Neural cell (in vitro differentiated cells): ENCODE data around the gene SDF2. TPM values are rescaled to one million over a fixed set of nuclear protein-coding genes. Genes with fewer than 3 reads are reported as not detected.

Source experiments
- H2AFZ ChIP-seq: fragments of 200-600, 300-800 bp; sonication (generic), shearing (Covaris generic); 2 replicates; pipeline ENCODE4 v1.6.0; 2014; ENCODE audit warnings: low read depth, mild to moderate bottlenecking, antibody characterized with exemption, low read length, moderate library complexity
- H3F3A ChIP-seq: fragments of 200-600 bp; shearing (Covaris generic); 2 replicates; pipeline ENCODE4 v1.6.1; 2016; ENCODE audit warnings: mild to moderate bottlenecking, moderate library complexity, mixed read lengths, antibody characterized with exemption, low read length; ENCODE audit not compliant: insufficient read depth, poor library complexity, severe bottlenecking
- H3K27ac ChIP-seq: fragments of 200-600, 300-800 bp; sonication (generic), shearing (Covaris generic); 2 replicates; pipeline ENCODE4 v1.5.1; 2014; ENCODE audit warnings: mild to moderate bottlenecking, low read length, moderate library complexity
- H3K27me3 ChIP-seq: fragments of 300-800, 200-600 bp; sonication (generic), shearing (Covaris generic); 2 replicates; pipeline ENCODE4 v1.6.0; 2014; ENCODE audit warnings: mild to moderate bottlenecking, low read depth, low read length, moderate library complexity; ENCODE audit not compliant: insufficient read depth
- H3K36me3 ChIP-seq: fragments of 300-800, 200-600 bp; sonication (generic), shearing (Covaris generic); 2 replicates; pipeline ENCODE4 v1.5.1; 2014; ENCODE audit warnings: mild to moderate bottlenecking, antibody characterized with exemption, low read length, moderate library complexity; ENCODE audit not compliant: insufficient read depth
- H3K4me2 ChIP-seq: fragments of 300-800, 200-600 bp; sonication (generic), shearing (Covaris generic); 2 replicates; pipeline ENCODE4 v1.6.0; 2014; ENCODE audit warnings: mild to moderate bottlenecking, low read length
- H3K4me3 ChIP-seq: fragments of 300-800, 200-600 bp; sonication (generic), shearing (Covaris generic); 2 replicates; pipeline ENCODE4 v1.5.1; 2014; ENCODE audit warnings: mild to moderate bottlenecking, low read length, moderate library complexity
- H3K79me2 ChIP-seq: fragments of 200-600 bp; shearing (Covaris generic); replicated peaks from 2 replicates; pipeline ENCODE4 v1.6.0; 2014; ENCODE audit warnings: mild to moderate bottlenecking, low read length, moderate library complexity; ENCODE audit not compliant: insufficient read depth
- H3K9ac ChIP-seq: fragments of 300-800, 200-600 bp; sonication (generic), shearing (Covaris generic); 2 replicates; pipeline ENCODE4 v1.6.1; 2016; ENCODE audit warnings: mild to moderate bottlenecking, low read length, mixed read lengths
- H3K9me2 ChIP-seq: fragments of 200-600 bp; shearing (Covaris generic); 2 replicates; pipeline ENCODE4 v1.6.1; 2016; ENCODE audit warnings: mild to moderate bottlenecking, low read length, mixed read lengths; ENCODE audit not compliant: insufficient read depth
- H3K9me3 ChIP-seq: fragments of 200-600, 300-800 bp; sonication (generic), shearing (Covaris generic); 2 replicates; pipeline ENCODE4 v1.6.1; 2016; ENCODE audit warnings: mild to moderate bottlenecking, mixed run types, low read length, moderate library complexity, mixed read lengths
- H4K20me1 ChIP-seq: fragments of 200-600 bp; shearing (Covaris generic); 2 replicates; pipeline ENCODE4 v1.6.1; 2016; ENCODE audit warnings: mild to moderate bottlenecking, mixed run types; ENCODE audit not compliant: insufficient read depth
- CTCF ChIP-seq: fragments of 450-650 bp; IDR thresholded peaks from 2 replicates; pipeline ENCODE4 v1.5.1; 2014; ENCODE audit warnings: antibody characterized with exemption, mild to moderate bottlenecking, moderate library complexity; ENCODE audit not compliant: poor library complexity, severe bottlenecking
- EP300 ChIP-seq: fragments of 450-650 bp; conservative IDR thresholded peaks from 2 replicates; pipeline ENCODE4 v1.6.1; 2014; ENCODE audit warnings: antibody characterized with exemption, mild to moderate bottlenecking, moderate library complexity; ENCODE audit not compliant: poor library complexity, severe bottlenecking
- EZH2 ChIP-seq: fragments of 200-600, 300-800 bp; shearing (Covaris generic), sonication (generic); IDR thresholded peaks from 2 replicates; pipeline ENCODE4 v1.6.1; 2014; ENCODE audit warnings: antibody characterized with exemption, low read length, borderline replicate concordance, mild to moderate bottlenecking; ENCODE audit not compliant: insufficient read depth, poor library complexity, severe bottlenecking
- MXI1 ChIP-seq: fragments of 450-650 bp; conservative IDR thresholded peaks from 2 replicates; pipeline ENCODE4 v1.6.1; 2014; ENCODE audit warnings: antibody characterized with exemption, mild to moderate bottlenecking; ENCODE audit not compliant: poor library complexity, severe bottlenecking
- POLR2AphosphoS5 ChIP-seq: IDR thresholded peaks from 2 replicates; pipeline ENCODE4 v1.6.1; 2012
- RAD21 ChIP-seq: fragments of 450-650 bp; conservative IDR thresholded peaks from 2 replicates; pipeline ENCODE4 v1.6.1; 2014; ENCODE audit warnings: antibody characterized with exemption, mild to moderate bottlenecking, moderate library complexity
- REST ChIP-seq: IDR thresholded peaks from 2 replicates; pipeline ENCODE4 v1.6.1; 2012; ENCODE audit warnings: borderline replicate concordance
- SMC3 ChIP-seq: fragments of 450-650 bp; conservative IDR thresholded peaks from 2 replicates; pipeline ENCODE4 v1.6.1; 2014; ENCODE audit warnings: antibody characterized with exemption, mild to moderate bottlenecking, moderate library complexity; ENCODE audit not compliant: poor library complexity
- TAF1 ChIP-seq: IDR thresholded peaks from 2 replicates; pipeline ENCODE4 v1.6.1; 2012; ENCODE audit warnings: low read depth
- polyA plus RNA-seq: library from polyadenylated mRNA; depleted of rRNA; stranded (reverse); fragments of >200 nt; gene quantifications from 2 replicates; pipeline ENCODE4 v1.2.3, GENCODE V29; 2014

SDF2 gene
- polyA plus RNA-seq, 1 donor from 2014 or later, result 129 TPM

- H3K79me2 ChIP-seq, result no peaks in the 10 kb centered on the region
- H3K4me2 ChIP-seq, result no peak overlapping the region
These were observed 23.7 kb upstream of the SDF2 start for GRCh38 chr17:28685366-28685765.

GRCh38 chr17:28684963-28685362, 23.3 kb upstream of the SDF2 start:
- Histone ChIP-seq H3K27me3 (no peaks in the 10 kb centered on the region), H3K4me2 (no peak overlapping the region), H3K9me2 (no peaks in the 10 kb centered on the region), H4K20me1 (no peaks in the 10 kb centered on the region), H3K9me3 (no peaks in the 10 kb centered on the region), H3K27ac (no peak overlapping the region), H3K36me3 (peaks cover 28% of the 10 kb centered on the region), H3F3A (no peaks in the 10 kb centered on the region), H3K9ac (no peak overlapping the region), H3K79me2 (no peaks in the 10 kb centered on the region), H2AFZ (no peak overlapping the region), H3K4me3 (no peak overlapping the region)
- no peak for TF ChIP-seq MXI1
- no peak for TF ChIP-seq TAF1
- TF ChIP-seq RAD21, result no peak
- TF ChIP-seq CTCF, result no peak
- TF ChIP-seq POLR2AphosphoS5, result no peak
- no peak for TF ChIP-seq EZH2
- no peak for TF ChIP-seq SMC3
- TF ChIP-seq EP300, result no peak

More at GRCh38 chr17:28685366-28685765, 23.7 kb upstream of the SDF2 start:
- no peaks in the 10 kb centered on the region for H3K9me2 ChIP-seq
- no peak overlapping the region for H3K9ac ChIP-seq
- no peaks in the 10 kb centered on the region for H4K20me1 ChIP-seq
- no peaks in the 10 kb centered on the region for H3K27me3 ChIP-seq
- no peaks in the 10 kb centered on the region for H3F3A ChIP-seq
- no peak overlapping the region for H3K27ac ChIP-seq
- TF ChIP-seq RAD21, result no peak
- TF ChIP-seq CTCF, result no peak
- TF ChIP-seq EZH2, result no peak
- no peak for TF ChIP-seq SMC3
- no peak for TF ChIP-seq MXI1
- no peak for TF ChIP-seq REST
- no peak for TF ChIP-seq EP300
- no peak for TF ChIP-seq TAF1
- TF ChIP-seq POLR2AphosphoS5, result no peak
- peaks cover 28% of the 10 kb centered on the region for H3K36me3 ChIP-seq
- no peaks in the 10 kb centered on the region for H3K9me3 ChIP-seq
- no peak overlapping the region for H3K4me3 ChIP-seq
- no peak overlapping the region for H2AFZ ChIP-seq
